T-helper 1 cell treated with Interleukin-12 subunit alpha and Interleukin-12 subunit beta and Interleukin-4 antibody, amounts not matched to agents 30 μg/mL and 1 μg/mL, for 36 hours (primary cell): ENCODE results near the gene MAML2.
"Not testable (repeated sequence)": the region's sequence is repeated elsewhere in the genome, so short reads cannot be mapped to it uniquely, and the experiment has no call there.

Source experiments
- H3K27ac Mint-ChIP-seq: one replicate; pipeline ENCODE4 v1.8.0; 2021; ENCODE audit warnings: mild to moderate bottlenecking, mixed read lengths
- H3K27me3 Mint-ChIP-seq: one replicate; pipeline ENCODE4 v1.8.0; 2021; ENCODE audit warnings: low read depth, mixed read lengths
- H3K36me3 Mint-ChIP-seq: one replicate; pipeline ENCODE4 v1.8.0; 2021; ENCODE audit warnings: low read depth, mixed read lengths
- H3K4me1 Mint-ChIP-seq: one replicate; pipeline ENCODE4 v1.8.0; 2021; ENCODE audit warnings: low read depth, mixed read lengths
- H3K4me3 Mint-ChIP-seq: one replicate; pipeline ENCODE4 v1.8.0; 2021; ENCODE audit warnings: mild to moderate bottlenecking, moderate library complexity, mixed read lengths
- H3K9me3 Mint-ChIP-seq: one replicate; pipeline ENCODE4 v1.8.0; 2021; ENCODE audit warnings: mixed read lengths

The MAML2 gene

GRCh38 chr11:96193745-96194443, 149.1 kb downstream of the MAML2 start:
- peaks cover 58% of the 10 kb centered on the region for H3K4me1 Mint-ChIP-seq
- peaks cover 17% of the 10 kb centered on the region for H3K36me3 Mint-ChIP-seq
- H3K9me3 Mint-ChIP-seq, result no peaks in the 10 kb centered on the region
- H3K27ac Mint-ChIP-seq, result peak overlapping the region; percentile 43
- peak overlapping the region; percentile 39 for H3K4me3 Mint-ChIP-seq
- H3K27me3 Mint-ChIP-seq, result no peaks in the 10 kb centered on the region

- Mint-ChIP-seq H3K4me3 (no peak overlapping the region), H3K9me3 (no peaks in the 10 kb centered on the region), H3K27ac (no peak overlapping the region), H3K27me3 (no peaks in the 10 kb centered on the region), H3K4me1 (peaks cover 56% of the 10 kb centered on the region), H3K36me3 (peaks cover 16% of the 10 kb centered on the region)
These were observed 151.2 kb downstream of the MAML2 start for GRCh38 chr11:96191752-96192151.

GRCh38 chr11:96189351-96189750, 153.6 kb downstream of the MAML2 start:
- Mint-ChIP-seq H3K36me3 (peaks cover 16% of the 10 kb centered on the region), H3K27ac (peak overlapping the region; percentile 34), H3K27me3 (no peaks in the 10 kb centered on the region), H3K4me1 (peaks cover 43% of the 10 kb centered on the region), H3K9me3 (no peaks in the 10 kb centered on the region), H3K4me3 (no peak overlapping the region)

- H3K4me3 Mint-ChIP-seq, result peak overlapping the region; percentile 0
- H3K36me3 Mint-ChIP-seq, result peaks cover 16% of the 10 kb centered on the region
- no peaks in the 10 kb centered on the region for H3K9me3 Mint-ChIP-seq
- no peaks in the 10 kb centered on the region for H3K27me3 Mint-ChIP-seq
- H3K4me1 Mint-ChIP-seq, result peaks cover 37% of the 10 kb centered on the region
- H3K27ac Mint-ChIP-seq, result peak overlapping the region; percentile 2
These were observed 154.6 kb downstream of the MAML2 start for GRCh38 chr11:96188243-96189006.

GRCh38 chr11:96187822-96188221, 155.2 kb downstream of the MAML2 start:
- H3K4me1 Mint-ChIP-seq, result peaks cover 36% of the 10 kb centered on the region
- H3K36me3 Mint-ChIP-seq, result peaks cover 16% of the 10 kb centered on the region
- H3K27me3 Mint-ChIP-seq, result no peaks in the 10 kb centered on the region
- no peak overlapping the region for H3K27ac Mint-ChIP-seq
- H3K4me3 Mint-ChIP-seq, result no peak overlapping the region
- no peaks in the 10 kb centered on the region for H3K9me3 Mint-ChIP-seq

- Mint-ChIP-seq H3K4me3 (no peak overlapping the region), H3K27me3 (no peaks in the 10 kb centered on the region), H3K27ac (no peak overlapping the region), H3K36me3 (peaks cover 11% of the 10 kb centered on the region), H3K9me3 (no peaks in the 10 kb centered on the region), H3K4me1 (peaks cover 33% of the 10 kb centered on the region)
These were observed 156.2 kb downstream of the MAML2 start for GRCh38 chr11:96186806-96187205.

- Mint-ChIP-seq H3K4me3 (no peak overlapping the region), H3K27me3 (no peaks in the 10 kb centered on the region), H3K9me3 (no peaks in the 10 kb centered on the region), H3K4me1 (peaks cover 32% of the 10 kb centered on the region), H3K36me3 (peaks cover 3% of the 10 kb centered on the region), H3K27ac (no peak overlapping the region)
These were observed 157.7 kb downstream of the MAML2 start for GRCh38 chr11:96185220-96185768.

GRCh38 chr11:96180937-96181336, 162.1 kb downstream of the MAML2 start:
- not testable (repeated sequence) for H3K4me3 Mint-ChIP-seq, H3K27ac Mint-ChIP-seq, H3K27me3 Mint-ChIP-seq, H3K9me3 Mint-ChIP-seq, H3K36me3 Mint-ChIP-seq
- H3K4me1 Mint-ChIP-seq, result peaks cover 16% of the 10 kb centered on the region

GRCh38 chr11:96180341-96180740, 162.7 kb downstream of the MAML2 start:
- Mint-ChIP-seq H3K9me3 (no peaks in the 10 kb centered on the region), H3K27ac (no peak overlapping the region), H3K4me3 (no peak overlapping the region), H3K27me3 (no peaks in the 10 kb centered on the region), H3K4me1 (peaks cover 16% of the 10 kb centered on the region), H3K36me3 (peaks cover 5% of the 10 kb centered on the region)

- no peak overlapping the region for H3K4me3 Mint-ChIP-seq
- H3K27ac Mint-ChIP-seq, result no peak overlapping the region
- peaks cover 5% of the 10 kb centered on the region for H3K36me3 Mint-ChIP-seq
- H3K4me1 Mint-ChIP-seq, result peaks cover 16% of the 10 kb centered on the region
- H3K27me3 Mint-ChIP-seq, result no peaks in the 10 kb centered on the region
- no peaks in the 10 kb centered on the region for H3K9me3 Mint-ChIP-seq
These were observed 163.1 kb downstream of the MAML2 start for GRCh38 chr11:96179905-96180304.

GRCh38 chr11:96178887-96179279, 164.1 kb downstream of the MAML2 start:
- Mint-ChIP-seq H3K27ac (no peak overlapping the region), H3K27me3 (no peaks in the 10 kb centered on the region), H3K9me3 (no peaks in the 10 kb centered on the region), H3K4me1 (peaks cover 19% of the 10 kb centered on the region), H3K4me3 (no peak overlapping the region), H3K36me3 (peaks cover 5% of the 10 kb centered on the region)

- Mint-ChIP-seq H3K36me3 (peaks cover 9% of the 10 kb centered on the region), H3K27ac (no peak overlapping the region), H3K4me3 (no peak overlapping the region), H3K9me3 (no peaks in the 10 kb centered on the region), H3K4me1 (peaks cover 22% of the 10 kb centered on the region), H3K27me3 (no peaks in the 10 kb centered on the region)
These were observed 164.7 kb downstream of the MAML2 start for GRCh38 chr11:96178049-96178886.

- Mint-ChIP-seq H3K27me3 (no peaks in the 10 kb centered on the region), H3K9me3 (no peaks in the 10 kb centered on the region), H3K27ac (no peak overlapping the region), H3K36me3 (peaks cover 15% of the 10 kb centered on the region), H3K4me1 (peaks cover 27% of the 10 kb centered on the region), H3K4me3 (no peak overlapping the region)
These were observed 165.8 kb downstream of the MAML2 start for GRCh38 chr11:96177146-96177545.

GRCh38 chr11:96173906-96174305, 169.1 kb downstream of the MAML2 start:
- Mint-ChIP-seq H3K27me3 (no peaks in the 10 kb centered on the region), H3K4me1 (peaks cover 19% of the 10 kb centered on the region), H3K9me3 (no peaks in the 10 kb centered on the region), H3K36me3 (peaks cover 13% of the 10 kb centered on the region), H3K4me3 (no peak overlapping the region), H3K27ac (no peak overlapping the region)
